Mammary epithelial cell (primary cell): ENCODE data around the gene GPRC5A.

Source experiments
- CTCF ChIP-seq, 2 donors: IDR thresholded peaks in 1 of 2; conservative IDR thresholded peaks in 1 of 2; 2 replicates each; pipeline ENCODE4 v1.5.1; 2011 to 2012; ENCODE audit warnings: inconsistent platforms in 2 of 2, low read length in 2 of 2, mild to moderate bottlenecking in 2 of 2, control low read depth in 1 of 2, low read depth in 1 of 2; ENCODE audit not compliant: insufficient read depth in 1 of 2; ENCODE audit errors: extremely low read depth in 1 of 2
- EZH2 ChIP-seq: IDR thresholded peaks from 2 replicates; pipeline ENCODE4 v1.6.1; 2012; ENCODE audit warnings: low read length, inconsistent platforms, borderline replicate concordance

DNA sequence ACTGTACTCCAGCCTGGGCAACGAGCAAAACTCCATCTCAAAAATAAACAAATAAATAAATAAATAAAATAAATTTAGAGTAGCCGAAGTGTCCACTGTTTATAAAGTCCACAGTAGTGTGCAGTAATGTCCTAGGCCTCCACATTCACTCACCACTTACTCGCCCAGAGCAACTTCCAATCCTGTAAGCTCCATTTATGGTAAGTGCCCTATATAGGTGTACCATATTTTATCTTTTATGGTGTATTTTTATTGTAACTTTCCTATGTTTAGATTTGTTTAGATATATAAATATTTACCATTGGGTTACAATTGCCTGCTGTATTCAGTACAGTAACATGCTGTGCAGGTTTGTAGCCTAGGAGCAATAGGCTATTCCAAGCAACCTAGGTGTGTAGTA, 37.9 kb upstream of the GPRC5A start:
- no peak for TF ChIP-seq CTCF (conservative IDR thresholded peaks at IDR 0.05 in 1 of 2, IDR thresholded peaks at IDR 0.05 in 1 of 2; ENCODE audit: extremely low read depth in 1 of 2, insufficient read depth in 1 of 2, low read depth in 1 of 2, low read length in 2 of 2)
- TF ChIP-seq EZH2: no peak
